Tibial nerve (tissue), 4 donors: Measurements from ENCODE around the gene RPL37A. TPM values are rescaled to one million over a fixed set of nuclear protein-coding genes. Genes with fewer than 3 reads are reported as not detected.
"Not testable (repeated sequence)": the region's sequence is repeated elsewhere in the genome, so short reads cannot be mapped to it uniquely, and the experiment has no call there.

Experiments used
- DNase-seq, 2 donors: peaks; one replicate each; pipeline ENCODE4 v3.0.0-alpha.2; 2019; ENCODE audit warnings: low spot score in 2 of 2
- H3K27ac ChIP-seq, 4 donors: fragments of 200-600 bp; sonication (generic) in 3 of 4; one replicate each; pipeline ENCODE4 v1.5.1; 2017 to 2019; ENCODE audit warnings: mild to moderate bottlenecking in 1 of 4
- H3K27me3 ChIP-seq, 2 donors: fragments of 200-600 bp; sonication (generic) in 1 of 2; one replicate each; pipeline versions ENCODE4 v1.5.1 to v1.6.0; 2017 to 2019
- H3K36me3 ChIP-seq, 3 donors: fragments of 200-600 bp; sonication (generic); one replicate each; pipeline ENCODE4 v1.5.1; 2018 to 2019
- H3K4me1 ChIP-seq, 4 donors: fragments of 200-600 bp; sonication (generic) in 3 of 4; one replicate each; pipeline ENCODE4 v1.5.1; 2017 to 2019
- H3K4me3 ChIP-seq, 4 donors: fragments of 200-600 bp; sonication (generic) in 3 of 4; one replicate each; pipeline ENCODE4 v1.5.1; 2017 to 2019; ENCODE audit warnings: mild to moderate bottlenecking in 1 of 4, moderate library complexity in 1 of 4
- H3K9me3 ChIP-seq, 4 donors: fragments of 200-600 bp; sonication (generic) in 3 of 4; one replicate each; pipeline ENCODE4 v1.5.1; 2017 to 2019
- CTCF ChIP-seq, 5 experiments: fragments of 200-600 bp in 3 of 5; fragments of 450-650 bp in 2 of 5; sonication (generic) in 3 of 5; IDR thresholded peaks; one replicate each; pipeline ENCODE4 v1.5.1; 2016 to 2019; ENCODE audit warnings: antibody characterized with exemption in 5 of 5, mild to moderate bottlenecking in 3 of 5, moderate library complexity in 2 of 5
- EP300 ChIP-seq, 2 donors: sonication (generic); formaldehyde crosslinking; IDR thresholded peaks; one replicate each; pipeline ENCODE4 v1.6.1; 2017; ENCODE audit warnings: antibody characterized with exemption in 2 of 2, mild to moderate bottlenecking in 1 of 2
- POLR2A ChIP-seq, 2 donors: fragments of 450-650 bp; IDR thresholded peaks; one replicate each; pipeline ENCODE4 v1.6.1; 2017; ENCODE audit warnings: antibody characterized with exemption in 2 of 2, mild to moderate bottlenecking in 2 of 2, moderate library complexity in 2 of 2
- WGBS, 2 donors: methylation state at CpG; one replicate each; pipeline ENCODE4 v1.1.5; 2018; 5-methylcytosine and 5-hydroxymethylcytosine counted together
- total RNA-seq, 4 donors: library from RNA; depleted of rRNA; stranded (reverse); fragments of >200 nt; gene quantifications; one replicate each; pipeline ENCODE4 v1.1.0, GENCODE V29; 2016

Gene RPL37A
- total RNA-seq, 4 donors from 2014 or later = 1,138 to 2,228 (median 1,396) TPM

- no peaks in the 10 kb centered on the region for H3K9me3 ChIP-seq
- peaks cover 0 to 7% (median 0%) of the 10 kb centered on the region in 3 donors for H3K36me3 ChIP-seq
- no peak overlapping the region for H3K27ac ChIP-seq
- 45 to 46% methylated on average over 2 of the region's 2 CpGs for WGBS, 2 donors
- H3K4me3 ChIP-seq = no peak overlapping the region
- peaks cover 0 to 9% (median 0%) of the 10 kb centered on the region in 4 donors for H3K4me1 ChIP-seq
- no peaks in the 10 kb centered on the region for H3K27me3 ChIP-seq
- no peak for DNase-seq
- TF ChIP-seq CTCF (IDR thresholded peaks at IDR 0.05) (peak; percentile 54 to 79 (median 64)), EP300 (IDR thresholded peaks at IDR 0.05) (no peak)
These were observed 18.2 kb downstream of the RPL37A start for GRCh38 chr2:216516730-216517350.

- H3K4me1 ChIP-seq = peaks cover 0 to 9% (median 0%) of the 10 kb centered on the region in 4 donors
- TF ChIP-seq POLR2A (IDR thresholded peaks at IDR 0.05) = no peak
- TF ChIP-seq EP300 (IDR thresholded peaks at IDR 0.05) = no peak
- no peak for TF ChIP-seq CTCF (IDR thresholded peaks at IDR 0.05)
- DNase-seq = no peak
- peaks cover 0 to 7% (median 0%) of the 10 kb centered on the region in 3 donors for H3K36me3 ChIP-seq
- H3K27me3 ChIP-seq = no peaks in the 10 kb centered on the region
- H3K27ac ChIP-seq = no peak overlapping the region
- no peak overlapping the region for H3K4me3 ChIP-seq
- no peaks in the 10 kb centered on the region for H3K9me3 ChIP-seq
- 72 to 76% methylated on average over 4 of the region's 4 CpGs for WGBS, 2 donors
These were observed 19.0 kb downstream of the RPL37A start for GRCh38 chr2:216517447-216518225.

DNA sequence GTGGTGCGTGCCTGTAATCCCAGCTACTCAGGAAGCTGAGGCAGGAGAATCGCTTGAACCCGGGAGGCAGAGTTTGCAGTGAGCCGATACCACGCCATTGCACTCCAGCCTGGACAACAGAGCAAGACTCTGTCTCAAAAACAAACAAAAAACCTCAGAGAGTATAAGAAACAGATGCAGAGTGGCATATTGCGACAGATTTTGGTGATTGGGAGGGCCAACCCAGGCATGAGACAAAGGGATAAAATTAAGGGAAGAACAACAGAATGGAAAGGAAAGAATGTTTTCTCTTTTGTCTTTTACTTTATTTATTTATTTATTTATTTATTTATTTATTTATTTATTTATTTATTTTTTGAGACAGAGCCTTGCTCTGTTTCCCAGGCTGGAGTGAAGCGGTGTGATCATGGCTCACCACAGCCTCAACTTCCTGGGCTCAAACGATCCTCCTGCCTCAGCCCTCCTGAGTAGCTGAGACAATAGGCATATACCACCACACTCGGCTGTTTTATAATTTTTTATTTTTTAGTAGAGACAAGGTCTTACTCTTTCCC is 20.0 kb downstream of the RPL37A start:
- H3K27me3 ChIP-seq, H3K36me3 ChIP-seq, H3K4me1 ChIP-seq, H3K9me3 ChIP-seq, H3K4me3 ChIP-seq, H3K27ac ChIP-seq, DNase-seq: not testable (repeated sequence)
- 87 to 88% methylated on average over 9 of the region's 9 CpGs for WGBS, 2 donors

DNA sequence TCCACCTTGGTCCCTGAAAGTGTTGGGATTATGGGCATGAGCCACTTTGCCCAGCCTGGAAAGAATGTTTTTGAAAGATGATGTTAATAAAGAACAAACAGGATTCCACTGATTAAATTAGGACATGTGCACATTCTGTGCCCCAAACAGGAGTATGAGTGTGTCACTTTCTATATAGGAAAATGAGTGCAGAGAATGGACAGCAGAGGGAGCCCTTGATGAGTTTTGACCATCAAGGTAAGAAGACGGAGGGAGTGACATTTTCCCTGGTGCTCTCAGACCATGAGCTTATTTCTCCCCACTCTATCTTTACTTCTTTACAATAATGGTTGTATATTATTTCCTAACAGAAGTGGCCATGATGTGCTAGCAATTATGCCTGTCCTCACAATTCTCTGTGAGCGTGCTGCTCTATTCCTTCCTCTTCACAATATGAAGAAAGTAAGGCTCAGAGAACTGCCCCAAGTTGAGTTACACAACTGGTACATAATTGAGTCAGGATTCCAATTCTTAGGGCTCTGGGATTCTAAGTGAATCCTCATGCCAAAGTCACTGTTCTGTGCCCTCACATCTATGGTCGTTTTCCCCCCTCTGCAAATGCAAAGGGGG is 20.6 kb downstream of the RPL37A start:
- no peaks in the 10 kb centered on the region for H3K9me3 ChIP-seq
- H3K36me3 ChIP-seq = peaks cover 0 to 7% (median 0%) of the 10 kb centered on the region in 3 donors
- H3K27ac ChIP-seq = no peak overlapping the region
- peak in 1 of 2 donors; percentile 19 for TF ChIP-seq EP300 (IDR thresholded peaks at IDR 0.05)
- TF ChIP-seq CTCF (IDR thresholded peaks at IDR 0.05) = peak; percentile 66 to 89 (median 71)
- no peak for TF ChIP-seq POLR2A (IDR thresholded peaks at IDR 0.05)
- H3K4me1 ChIP-seq = peaks cover 0 to 9% (median 0%) of the 10 kb centered on the region in 4 donors
- 57 to 58% methylated on average over 3 of the region's 3 CpGs for WGBS, 2 donors
- no peaks in the 10 kb centered on the region for H3K27me3 ChIP-seq
- H3K4me3 ChIP-seq = no peak overlapping the region
- peak; percentile 53 to 93 for DNase-seq

GRCh38 chr2:216520112-216520511 is 21.5 kb downstream of the RPL37A start:
- DNase-seq = no peak
- no peak overlapping the region for H3K4me3 ChIP-seq
- WGBS, 2 donors = 42 to 44% methylated on average over 4 of the region's 4 CpGs
- H3K27ac ChIP-seq = no peak overlapping the region
- peaks cover 0 to 7% (median 0%) of the 10 kb centered on the region in 3 donors for H3K36me3 ChIP-seq
- no peak for TF ChIP-seq EP300 (IDR thresholded peaks at IDR 0.05)
- no peak for TF ChIP-seq CTCF (IDR thresholded peaks at IDR 0.05)
- no peak for TF ChIP-seq POLR2A (IDR thresholded peaks at IDR 0.05)
- no peaks in the 10 kb centered on the region for H3K27me3 ChIP-seq
- H3K9me3 ChIP-seq = no peaks in the 10 kb centered on the region
- peaks cover 0 to 9% (median 0%) of the 10 kb centered on the region in 4 donors for H3K4me1 ChIP-seq
